Fibroblast of skin of scalp (primary cell): ENCODE measurements around the gene KLF7.

Experiments used
- DNase-seq: peaks from one replicate; pipeline ENCODE4 v3.0.0-alpha.2; 2013

KLF7 gene

DNA sequence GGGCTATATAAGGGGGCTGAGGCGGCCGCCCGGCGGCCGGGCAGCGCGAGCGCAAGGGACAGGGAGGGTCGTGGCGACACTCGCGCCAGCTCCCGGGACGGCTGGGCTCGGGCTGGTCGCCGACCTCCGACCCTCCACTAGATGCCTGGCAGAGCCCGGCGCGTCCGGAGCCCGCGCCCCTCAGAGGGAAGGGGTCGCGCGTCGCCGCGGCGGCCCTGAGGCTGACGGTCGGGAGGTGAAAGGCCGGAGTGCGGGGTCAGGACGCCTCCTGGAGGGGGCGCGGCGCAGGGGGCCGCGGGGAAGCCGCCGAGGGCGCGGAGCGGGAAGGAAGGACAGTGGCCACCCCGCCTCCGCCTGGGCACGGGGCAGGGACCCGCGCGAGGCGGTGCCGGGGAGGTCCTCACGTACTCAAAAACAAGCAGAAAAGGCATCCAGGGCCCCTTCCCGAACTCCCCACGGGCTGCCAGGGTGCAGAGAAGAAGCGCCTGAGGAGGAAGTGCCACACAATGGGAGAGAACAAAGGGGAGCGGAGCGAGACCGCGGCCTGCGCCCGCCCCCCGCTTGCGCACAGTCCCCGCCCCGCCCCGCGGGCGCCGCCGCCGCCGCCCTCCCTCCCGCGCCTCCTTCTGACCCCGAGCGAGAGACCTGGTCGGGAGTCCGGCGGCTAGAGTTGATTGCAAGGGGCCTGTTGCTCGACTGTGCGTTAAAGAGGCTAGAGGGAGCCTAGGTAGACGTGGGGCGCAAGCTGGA, 776 bp upstream of the KLF7 start:
- DNase-seq, result peak; percentile 93

DNA sequence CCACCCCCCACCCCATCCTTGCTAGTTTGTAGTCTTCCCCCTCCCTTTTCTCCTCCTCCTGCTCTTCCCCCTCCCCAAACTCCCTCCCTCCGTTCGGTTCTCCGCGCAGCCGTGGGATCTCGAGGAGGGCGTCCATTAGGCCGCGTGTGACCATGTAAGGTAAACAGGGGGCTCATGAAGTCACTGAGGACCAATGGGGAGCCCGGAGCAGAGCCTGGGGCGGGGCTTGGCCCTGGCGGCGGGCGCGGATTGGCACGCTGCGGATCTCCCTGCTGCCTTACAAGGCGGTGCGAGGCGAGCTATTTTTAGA, 246 bp upstream of the KLF7 start:
- peak; percentile 100 for DNase-seq

DNA sequence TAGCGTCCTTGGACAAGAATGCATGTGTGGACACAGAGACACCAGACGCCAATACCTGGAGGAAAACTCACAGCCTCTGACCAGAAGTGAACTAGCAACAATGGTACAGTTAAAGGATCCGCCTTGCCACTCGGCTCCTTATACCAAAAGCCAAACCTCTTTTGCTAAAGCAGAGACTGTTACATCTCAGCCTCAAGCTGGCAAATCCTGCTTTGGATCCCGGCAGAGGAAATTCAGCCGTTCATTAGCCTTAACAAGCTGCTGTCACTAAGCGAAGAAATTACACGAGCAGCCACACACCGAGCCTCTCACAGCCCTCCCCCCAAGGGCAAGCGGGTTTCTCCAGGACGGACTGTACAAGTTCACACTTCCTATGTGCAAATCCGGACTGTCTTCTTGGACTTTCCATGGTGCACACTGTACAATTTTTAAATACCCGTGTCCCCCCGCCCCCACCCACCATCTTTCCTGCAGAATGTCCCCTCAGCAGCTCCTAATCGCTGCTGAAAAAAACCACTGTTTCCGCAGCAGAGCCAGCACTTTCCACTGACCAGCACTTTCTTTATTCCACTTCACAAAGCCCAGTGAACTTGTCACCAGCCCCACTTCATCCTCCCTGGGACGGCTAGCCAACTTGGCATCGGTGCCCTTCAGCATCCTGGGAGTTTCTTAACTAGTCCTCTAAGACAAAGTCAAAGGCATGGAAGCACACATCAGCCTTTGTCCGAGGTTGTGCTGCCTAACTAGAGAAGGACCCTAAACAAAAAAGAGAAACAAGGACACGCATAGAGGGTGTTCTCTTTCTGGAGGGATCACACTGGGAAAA, 1.5 kb downstream of the KLF7 start:
- peak; percentile 62 for DNase-seq

DNA sequence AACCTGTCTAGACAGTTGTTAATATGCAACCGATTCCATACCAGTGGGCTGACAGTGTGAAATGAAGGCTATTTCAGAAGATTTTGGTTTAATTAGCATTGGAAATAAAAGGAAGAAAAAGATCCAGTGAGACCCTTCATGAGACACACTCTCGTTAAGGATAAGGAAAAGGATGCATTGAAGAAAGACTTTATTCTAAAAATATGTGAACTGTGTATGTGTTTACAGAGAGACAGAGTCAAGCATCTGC, 2.1 kb downstream of the KLF7 start:
- no peak for DNase-seq

DNA sequence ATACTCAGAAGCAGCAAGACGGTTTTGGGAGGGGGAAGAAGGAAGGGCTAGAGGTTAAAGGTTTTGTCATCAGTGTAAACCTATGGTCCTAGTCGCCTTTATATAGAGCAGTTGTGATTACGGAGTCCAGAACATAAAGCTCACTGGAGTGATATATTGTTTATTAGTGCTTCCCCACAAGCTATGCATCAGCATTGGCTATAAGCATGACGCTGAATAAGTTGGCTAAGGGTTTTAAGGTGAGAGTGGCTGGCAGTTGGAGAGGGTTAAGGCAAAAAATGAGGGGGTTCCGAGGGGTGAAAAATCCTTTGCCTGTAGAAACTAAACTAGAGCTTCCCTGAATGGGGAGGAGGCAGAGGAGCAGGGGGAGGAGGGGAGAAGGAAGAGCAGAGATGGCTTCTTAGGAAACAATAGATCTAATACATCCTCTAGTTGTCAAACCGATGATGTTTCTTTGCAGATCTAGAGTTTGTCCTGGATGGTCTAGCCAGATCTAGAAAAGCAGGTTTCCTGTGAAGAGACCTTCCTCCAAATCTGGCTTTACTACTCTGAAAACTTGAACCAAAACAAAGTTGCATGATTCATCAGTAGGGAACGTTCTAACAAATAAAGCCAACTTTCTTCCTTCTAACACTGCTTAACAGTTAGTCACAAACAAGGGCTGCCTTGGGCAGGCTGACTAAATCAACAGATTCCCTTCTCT, 2.5 kb downstream of the KLF7 start:
- peak; percentile 90 for DNase-seq

DNA sequence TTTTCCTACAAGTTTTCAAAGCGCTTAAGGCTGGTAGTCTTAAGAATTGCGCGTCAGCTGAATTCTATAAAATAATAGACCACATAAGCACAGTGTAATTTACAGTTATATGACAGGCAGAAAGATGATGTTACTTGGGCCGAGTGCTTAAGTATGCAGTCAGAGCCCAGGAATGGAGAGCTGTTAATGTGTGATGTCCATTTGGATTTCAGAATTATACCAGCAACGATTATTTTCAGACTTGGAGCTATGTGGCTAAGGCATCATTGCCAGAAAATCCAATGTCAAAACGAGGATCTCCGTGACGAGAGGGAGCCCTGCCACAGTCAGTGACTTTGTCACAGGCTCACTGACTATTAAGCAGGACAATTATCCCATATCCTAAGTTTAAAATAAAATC, 3.4 kb downstream of the KLF7 start:
- DNase-seq, result peak; percentile 67

DNA sequence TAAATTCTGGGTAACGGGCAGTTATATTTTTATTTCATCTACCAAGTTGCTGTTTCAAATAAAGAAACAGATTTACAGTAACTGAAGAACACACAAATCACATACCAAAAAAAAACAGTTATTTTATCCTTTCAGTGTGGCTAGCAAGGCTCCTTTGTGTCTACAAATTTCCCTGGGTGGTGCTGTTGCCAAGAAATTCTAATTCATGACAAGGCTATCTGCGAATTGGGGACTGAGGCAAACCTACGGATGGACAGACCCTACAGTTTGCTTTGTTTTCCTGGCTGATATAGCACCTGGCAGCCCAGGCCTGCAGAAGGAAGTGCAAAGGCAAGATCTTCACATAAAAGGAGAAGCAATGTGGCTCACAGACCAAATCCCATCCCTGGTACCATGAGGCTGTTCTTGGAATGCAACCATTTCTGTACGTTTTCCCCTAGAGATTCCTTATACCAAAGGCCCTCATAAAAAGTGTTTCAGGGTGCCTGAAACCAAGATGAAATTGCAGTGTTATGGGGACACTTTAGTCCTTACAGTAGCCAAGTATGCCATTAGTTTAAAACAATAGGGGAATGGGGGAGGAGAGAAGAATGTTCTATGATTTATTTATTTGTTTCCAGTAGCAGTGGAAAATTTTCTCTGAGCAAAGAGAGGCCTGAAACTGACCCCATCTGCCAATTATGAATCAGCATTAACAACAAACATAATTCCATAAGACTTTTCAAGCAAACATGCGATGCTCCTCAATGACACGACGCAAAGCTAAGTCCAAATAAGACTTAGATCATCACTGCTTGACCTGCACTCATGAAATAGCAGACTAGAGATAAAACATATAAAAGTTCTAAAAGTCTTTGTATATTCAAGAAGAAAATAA, 4.3 kb downstream of the KLF7 start:
- peak; percentile 55 for DNase-seq

DNA sequence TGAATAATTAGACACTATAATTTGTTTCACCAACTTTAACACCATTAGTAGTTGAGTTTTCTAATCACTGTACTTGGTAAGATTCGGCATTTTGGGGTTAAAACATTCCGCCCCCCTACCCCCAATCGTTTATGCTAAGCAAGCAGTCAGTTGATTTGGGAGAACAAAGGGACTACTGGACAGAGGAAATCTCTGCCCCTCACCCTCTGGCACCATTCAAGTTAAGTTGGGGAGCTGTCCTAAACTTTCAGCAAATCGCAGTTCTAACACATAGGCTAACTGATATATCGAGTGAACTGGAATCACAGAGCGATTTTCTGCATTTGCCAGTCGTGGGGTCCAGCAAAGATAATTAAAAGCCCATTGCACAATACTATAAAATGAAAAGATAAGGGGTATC, 5.6 kb downstream of the KLF7 start:
- no peak for DNase-seq

DNA sequence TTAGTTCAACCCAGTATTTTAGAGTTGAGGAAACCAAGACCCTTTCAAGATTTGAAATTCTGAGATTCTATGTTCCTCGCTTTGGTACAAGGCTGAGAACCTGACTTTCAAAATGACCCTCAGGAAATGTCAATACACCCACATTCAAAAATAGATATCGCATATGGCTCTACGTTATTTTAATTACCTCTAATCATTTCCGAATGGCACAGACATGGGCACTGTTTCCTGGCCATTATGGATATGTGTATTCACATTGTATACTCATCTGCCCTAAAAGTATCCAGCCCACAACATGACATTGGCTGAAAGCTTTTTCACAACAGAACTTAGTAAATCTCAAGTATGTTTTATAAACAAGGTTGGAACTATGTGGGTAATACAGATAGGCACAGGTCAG, 6.7 kb downstream of the KLF7 start:
- no peak for DNase-seq

DNA sequence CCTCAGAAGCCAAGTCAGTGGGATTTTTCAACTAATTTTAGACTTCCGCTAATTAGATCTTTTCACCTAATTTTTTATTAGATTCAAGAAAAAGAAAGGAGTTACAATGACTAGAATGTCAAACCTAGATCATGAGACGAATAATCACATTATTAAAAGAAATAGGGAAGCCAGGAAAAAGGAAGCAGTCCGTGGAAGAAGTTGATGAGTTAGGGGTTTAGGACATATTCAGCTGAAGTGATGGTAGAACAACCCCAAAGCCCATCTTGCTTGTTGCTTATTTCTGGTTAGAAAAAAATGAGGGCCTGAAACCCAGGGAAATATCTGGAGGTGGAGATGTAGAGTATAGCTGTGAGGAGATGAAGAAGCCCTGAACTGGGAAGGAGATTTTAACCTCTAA, 8.0 kb downstream of the KLF7 start:
- DNase-seq, result no peak

DNA sequence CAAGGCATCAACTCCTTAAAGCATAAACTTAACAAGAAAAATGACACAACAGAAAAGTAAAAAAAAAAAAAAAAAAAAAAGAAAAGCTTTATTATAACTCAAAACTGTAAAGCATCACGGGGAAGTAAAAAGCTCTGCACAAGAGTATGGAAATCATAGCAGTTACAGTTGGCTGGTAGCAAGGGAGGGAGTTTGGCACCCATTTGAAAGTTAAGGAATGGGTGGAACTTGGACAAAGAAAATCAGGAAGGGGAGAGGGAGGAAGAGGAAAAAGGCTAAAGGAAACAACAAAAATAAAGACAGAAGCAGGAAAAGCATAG, 8.6 kb downstream of the KLF7 start:
- no peak for DNase-seq

DNA sequence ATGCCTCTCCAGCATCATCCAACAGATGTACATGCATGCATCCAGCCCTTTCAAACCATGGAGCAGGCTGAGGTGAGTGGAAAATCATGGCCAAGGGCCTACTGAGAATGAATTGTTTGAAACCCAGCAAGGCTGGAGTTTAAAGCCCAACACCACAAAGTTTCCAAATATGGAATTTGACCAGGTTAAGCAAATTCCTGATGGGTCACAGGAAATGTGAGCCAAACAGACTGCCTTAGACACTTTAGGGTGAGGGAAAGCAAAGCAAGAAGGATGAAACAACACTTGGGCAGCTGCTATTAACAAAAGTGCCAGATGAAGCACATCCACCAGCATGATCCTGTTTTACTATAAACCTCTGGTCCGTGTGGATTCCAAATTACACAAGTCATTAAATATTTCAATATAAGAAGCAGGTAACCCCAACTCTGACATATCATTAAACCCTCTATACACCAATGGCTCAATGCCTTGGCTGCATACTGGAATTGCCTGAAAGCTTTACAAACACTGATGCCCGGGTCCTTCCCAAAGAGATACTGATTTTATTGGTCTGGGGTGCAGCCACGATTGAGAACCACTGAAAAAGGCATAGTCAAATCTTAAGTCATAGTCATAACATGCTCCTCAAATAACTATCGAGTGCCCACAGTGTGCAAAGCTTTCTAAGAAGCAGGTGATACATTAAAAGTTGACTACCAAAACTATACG, 9.1 kb downstream of the KLF7 start:
- no peak for DNase-seq

DNA sequence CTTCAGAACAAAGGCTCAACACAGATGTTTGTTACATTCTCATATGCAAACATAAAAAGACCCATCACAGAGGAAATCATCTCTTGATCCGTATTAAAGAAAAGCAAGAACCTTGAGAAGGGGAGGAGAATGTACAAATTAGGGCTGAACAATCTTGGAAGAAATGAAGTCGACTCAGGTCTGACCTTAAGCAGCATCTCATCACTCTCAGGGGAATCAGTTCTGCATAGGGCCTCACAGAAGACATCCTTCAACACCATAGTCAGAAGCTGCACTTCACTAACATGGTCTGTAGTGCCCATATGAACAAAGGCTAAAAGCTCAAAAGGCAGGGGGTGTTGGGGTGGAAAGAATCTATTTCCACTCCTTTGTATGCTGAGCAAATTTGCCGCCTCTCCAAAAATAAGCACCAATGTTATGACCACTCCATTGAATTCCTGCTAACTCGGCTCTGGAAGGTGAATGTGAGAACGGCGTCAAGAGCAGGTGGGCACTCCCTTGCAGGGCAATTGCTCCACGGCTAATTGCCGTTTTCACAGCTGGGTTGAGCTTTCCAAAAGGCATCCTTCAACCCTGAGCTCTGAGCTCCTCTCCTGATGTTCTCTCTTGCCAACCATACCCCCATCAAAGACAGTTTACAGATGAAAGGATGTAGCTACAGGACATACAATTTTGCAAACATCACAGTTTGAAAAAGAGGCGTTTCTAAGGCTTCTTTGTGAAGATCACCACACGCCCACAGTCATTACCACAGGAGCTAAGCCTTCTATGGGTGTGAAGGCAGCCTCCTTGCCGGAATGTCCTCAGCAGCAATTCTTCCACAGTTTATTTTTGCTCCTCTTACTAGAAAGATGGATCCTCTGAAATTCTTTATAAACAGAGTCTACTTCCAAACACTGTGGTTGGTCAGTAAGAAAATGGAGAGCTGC, 10.0 kb downstream of the KLF7 start:
- no peak for DNase-seq

DNA sequence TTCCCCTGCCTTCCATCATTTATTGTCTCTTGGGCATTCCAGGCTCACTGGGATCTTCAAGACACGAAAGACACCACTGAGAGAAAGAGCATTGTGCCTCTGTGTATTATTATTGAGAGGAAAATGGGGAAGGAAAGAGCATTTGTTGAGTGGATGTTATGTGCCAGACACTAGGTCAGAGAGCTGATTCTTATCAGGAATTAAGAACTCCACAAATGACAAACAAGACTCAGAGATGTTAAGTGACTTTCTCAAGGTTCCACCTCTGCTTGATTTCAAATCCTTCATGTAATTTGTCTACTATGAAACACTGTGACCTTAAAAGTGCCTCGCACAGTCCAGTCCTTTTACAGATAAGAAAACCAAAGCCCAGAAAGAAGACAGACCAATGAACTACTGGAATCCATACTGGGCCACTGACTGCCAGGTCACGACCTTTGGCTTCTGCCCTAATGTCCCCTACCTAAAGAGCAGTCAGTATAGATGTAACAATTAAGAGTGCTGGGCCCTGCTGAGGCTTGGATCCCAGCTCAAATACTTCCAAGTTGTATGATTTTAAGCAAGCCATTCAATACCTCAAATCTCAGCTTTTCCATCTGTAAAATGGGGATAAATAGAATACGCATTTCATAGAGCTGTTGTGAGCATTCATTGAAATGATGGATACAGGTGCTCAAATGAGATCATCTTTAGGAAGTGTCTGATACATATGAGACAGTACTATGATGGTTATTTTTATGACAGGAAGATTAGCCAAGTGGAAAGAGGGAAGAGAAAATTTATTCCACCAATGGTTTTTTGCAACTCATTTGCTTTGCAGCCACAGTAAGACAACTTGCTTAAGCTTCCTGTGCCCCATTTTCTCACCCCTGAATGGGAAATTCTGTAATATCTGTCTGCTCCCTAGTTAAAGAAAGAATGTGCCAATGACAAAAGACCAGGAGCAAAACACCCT, 10.9 kb downstream of the KLF7 start:
- no peak for DNase-seq

DNA sequence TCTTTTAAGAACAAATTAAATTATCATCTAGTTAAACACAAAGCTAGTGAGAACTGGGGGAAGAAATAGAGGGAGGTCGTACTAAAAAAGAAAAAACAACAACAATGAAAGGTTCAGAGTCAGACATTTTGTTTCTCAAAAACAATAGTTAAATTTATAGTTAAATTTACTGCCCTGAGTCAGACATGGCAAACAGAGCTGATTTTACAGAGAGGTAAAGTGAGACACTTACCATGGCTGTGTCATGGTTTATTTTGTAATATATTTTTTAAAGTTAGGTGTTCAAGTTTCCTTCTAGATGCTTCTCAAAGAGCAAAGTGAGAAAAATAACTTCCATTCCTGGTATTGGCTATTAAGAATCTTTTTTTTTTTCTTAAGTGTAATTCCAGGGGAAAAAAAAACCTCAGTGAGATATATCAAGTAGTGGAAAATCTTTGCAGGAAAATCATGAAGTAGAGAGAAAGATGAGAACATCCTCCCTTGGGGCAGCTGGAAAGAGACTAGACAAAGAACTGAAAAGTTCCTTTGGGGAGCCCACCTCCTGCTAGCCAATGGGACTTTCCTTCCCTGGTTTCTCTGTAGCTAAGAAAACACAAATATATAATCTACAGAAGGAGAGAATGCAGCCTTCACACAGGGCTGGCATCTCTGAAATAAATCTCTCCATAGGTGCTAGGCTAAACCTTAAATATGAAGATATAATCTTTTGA, 12.3 kb downstream of the KLF7 start:
- no peak for DNase-seq

DNA sequence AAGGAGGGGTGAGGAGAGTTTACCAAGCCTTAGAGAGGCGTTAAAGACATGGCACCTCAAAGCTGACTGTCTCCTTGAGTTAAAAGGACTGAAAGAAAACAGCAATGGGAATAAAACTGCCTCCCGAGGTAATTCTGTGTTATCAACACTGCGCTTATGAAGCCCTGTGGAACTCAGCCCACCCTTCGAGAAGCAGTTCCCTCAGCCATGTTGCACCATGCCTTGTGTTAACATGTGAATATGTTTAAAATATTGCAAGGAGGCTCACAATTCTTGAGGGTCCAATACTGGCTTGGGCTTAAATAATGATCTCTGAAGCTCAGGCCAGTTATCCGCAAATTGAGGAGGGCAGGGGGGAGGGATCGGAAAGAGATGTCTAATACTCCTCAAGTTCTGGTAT, 14.7 kb downstream of the KLF7 start:
- DNase-seq, result no peak

DNA sequence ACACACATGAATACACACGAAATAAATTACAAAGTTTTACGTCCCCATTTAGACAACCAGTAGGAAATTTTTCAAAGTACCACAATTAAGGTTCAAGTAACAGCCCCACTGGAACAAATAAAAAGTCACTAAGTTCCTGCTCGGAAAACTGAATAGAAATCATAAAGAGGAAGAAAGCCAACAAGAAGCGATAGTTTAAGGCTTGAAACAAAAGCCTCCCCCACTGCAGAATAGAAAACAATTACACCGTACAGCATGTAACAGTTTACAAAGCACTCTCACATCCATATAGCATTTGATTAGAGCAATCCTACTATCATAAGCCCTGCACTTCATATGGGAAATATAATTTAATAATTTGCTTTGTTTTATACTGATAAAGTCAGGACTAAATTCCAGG, 15.5 kb downstream of the KLF7 start:
- DNase-seq, result no peak

DNA sequence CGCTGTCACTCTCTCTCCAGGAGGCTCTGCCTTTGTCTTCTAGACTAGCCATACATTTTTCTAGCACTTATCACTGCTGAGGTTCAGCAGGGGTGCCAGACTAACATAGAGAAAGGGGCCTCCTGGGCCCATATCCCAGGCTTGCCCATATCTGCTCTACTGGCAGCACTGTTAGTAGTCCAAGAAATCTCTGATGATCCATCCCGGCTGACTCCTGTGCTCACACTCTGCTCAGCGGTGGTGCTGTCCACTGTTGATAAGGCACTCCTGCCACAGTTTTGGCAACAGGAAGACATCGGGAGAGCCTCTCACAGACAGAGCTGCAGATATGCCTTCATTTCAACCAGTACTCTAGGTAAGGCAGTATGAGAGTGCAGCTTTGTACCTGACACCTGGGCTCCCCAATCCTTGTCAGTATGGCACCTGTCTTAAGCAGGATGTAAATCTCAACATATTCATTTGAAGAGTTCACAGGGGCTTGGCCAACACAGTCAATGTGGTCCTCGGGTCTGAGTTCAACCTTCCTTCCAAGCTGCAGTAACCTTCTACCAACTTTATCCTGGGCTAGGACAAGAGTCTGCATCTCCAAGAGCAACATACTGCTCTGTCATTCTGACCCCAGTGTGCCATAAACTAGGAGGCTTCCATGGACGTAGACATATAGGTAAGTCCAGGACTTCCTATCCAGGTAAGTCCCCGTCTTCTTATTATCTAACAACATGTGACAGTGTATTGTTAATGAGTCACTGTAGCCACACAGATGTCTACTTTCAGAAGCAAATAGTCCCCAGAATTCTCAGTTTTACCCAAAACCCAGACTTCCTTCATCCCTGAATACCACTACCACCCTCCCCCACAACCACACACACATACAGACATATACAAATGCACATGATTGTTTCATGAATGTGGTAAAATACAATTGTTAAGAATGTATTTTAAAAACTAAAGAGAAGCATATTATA, 16.2 kb downstream of the KLF7 start:
- DNase-seq, result peak; percentile 64
